Liver (tissue), 9 donors: ENCODE results near the gene GRIP1. TPM values are rescaled to one million over a fixed set of nuclear protein-coding genes. Genes with fewer than 3 reads are reported as not detected.
A peak's percentile ranks its signal among the peaks of the same experiment; 100 is the strongest.

Experiments
- DNase-seq: peaks from one replicate; pipeline ENCODE4 v3.0.0-alpha.2; 2017; ENCODE audit warnings: low spot score
- H3K27ac ChIP-seq, 2 donors: one replicate each; pipeline ENCODE4 v1.7.0; 2013; ENCODE audit warnings: inconsistent platforms in 2 of 2, low read length in 2 of 2, control low read depth in 1 of 2, low read depth in 1 of 2, mild to moderate bottlenecking in 1 of 2
- H3K27me3 ChIP-seq, 4 donors: one replicate each; pipeline versions ENCODE4 v1.6.1 to v1.7.0; 2013; ENCODE audit warnings: low read length in 3 of 4, inconsistent platforms in 1 of 4, mild to moderate bottlenecking in 1 of 4, moderate library complexity in 1 of 4; ENCODE audit not compliant: control insufficient read depth in 4 of 4, insufficient read depth in 4 of 4
- H3K36me3 ChIP-seq, 4 donors: one replicate each; pipeline versions ENCODE4 v1.6.1 to v1.7.0; 2013; ENCODE audit warnings: low read length in 3 of 4, mild to moderate bottlenecking in 3 of 4, low read depth in 1 of 4, moderate library complexity in 1 of 4; ENCODE audit not compliant: control insufficient read depth in 4 of 4, insufficient read depth in 3 of 4
- H3K4me1 ChIP-seq, 4 donors: one replicate each; pipeline versions ENCODE4 v1.6.1 to v1.7.0; 2013; ENCODE audit warnings: low read length in 3 of 4, mild to moderate bottlenecking in 3 of 4, moderate library complexity in 1 of 4; ENCODE audit not compliant: control insufficient read depth in 4 of 4, insufficient read depth in 4 of 4
- H3K4me3 ChIP-seq, 3 donors: one replicate each; pipeline versions ENCODE4 v1.6.1 to v1.7.0; 2013; ENCODE audit warnings: low read length in 3 of 3, control low read depth in 1 of 3, low read depth in 1 of 3, mild to moderate bottlenecking in 1 of 3
- H3K9ac ChIP-seq, 2 donors: one replicate each; pipeline ENCODE4 v1.7.0; 2013; ENCODE audit warnings: low read length in 2 of 2, mild to moderate bottlenecking in 2 of 2, moderate library complexity in 2 of 2, control low read depth in 1 of 2, low read depth in 1 of 2
- H3K9me3 ChIP-seq, 4 donors: one replicate each; pipeline versions ENCODE4 v1.6.1 to v1.7.0; 2013; ENCODE audit warnings: low read length in 3 of 4; ENCODE audit not compliant: control insufficient read depth in 4 of 4
- CTCF ChIP-seq: fragments of 150-350 bp; IDR thresholded peaks from 2 replicates; pipeline ENCODE4 v1.5.1; 2017; ENCODE audit warnings: improper control_type of control experiment, low read depth, low read length; ENCODE audit not compliant: missing input control
- EGR1 ChIP-seq, 2 donors: IDR thresholded peaks; 2 replicates each; pipeline ENCODE4 v1.6.1; 2016 to 2018; ENCODE audit warnings: antibody characterized with exemption in 2 of 2, low read depth in 2 of 2
- FOXA1 ChIP-seq: IDR thresholded peaks from 2 replicates; pipeline ENCODE4 v1.6.1; 2016; ENCODE audit warnings: antibody characterized with exemption
- FOXA2 ChIP-seq: IDR thresholded peaks from 2 replicates; pipeline ENCODE4 v1.6.1; 2016; ENCODE audit warnings: antibody characterized with exemption
- GABPA ChIP-seq, 2 donors: IDR thresholded peaks in 1 of 2; conservative IDR thresholded peaks in 1 of 2; 2 replicates each; pipeline ENCODE4 v1.6.1; 2016; ENCODE audit warnings: antibody characterized with exemption in 2 of 2, mild to moderate bottlenecking in 1 of 2, moderate library complexity in 1 of 2
- HNF4A ChIP-seq, 2 donors: conservative IDR thresholded peaks; 2 replicates each; pipeline ENCODE4 v1.6.1; 2016; ENCODE audit warnings: antibody characterized with exemption in 2 of 2, mild to moderate bottlenecking in 2 of 2
- HNF4G ChIP-seq: IDR thresholded peaks from 2 replicates; pipeline ENCODE4 v1.6.1; 2016; ENCODE audit warnings: antibody characterized with exemption
- JUND ChIP-seq, 2 donors: IDR thresholded peaks; 2 replicates each; pipeline ENCODE4 v1.6.1; 2016; ENCODE audit warnings: antibody characterized with exemption in 2 of 2
- MAX ChIP-seq: IDR thresholded peaks from 2 replicates; pipeline ENCODE4 v1.6.1; 2016; ENCODE audit warnings: antibody characterized with exemption
- NR2F2 ChIP-seq: IDR thresholded peaks from 2 replicates; pipeline ENCODE4 v1.6.1; 2016; ENCODE audit warnings: antibody characterized with exemption
- RAD21 ChIP-seq, 2 donors: IDR thresholded peaks; 2 replicates each; pipeline ENCODE4 v1.6.1; 2016; ENCODE audit warnings: antibody characterized with exemption in 2 of 2, mild to moderate bottlenecking in 2 of 2
- RXRA ChIP-seq, 2 donors: IDR thresholded peaks; 2 replicates each; pipeline ENCODE4 v1.6.1; 2017 to 2018; ENCODE audit warnings: antibody characterized with exemption in 2 of 2, mild to moderate bottlenecking in 1 of 2
- SP1 ChIP-seq: IDR thresholded peaks from 2 replicates; pipeline ENCODE4 v1.6.1; 2018; ENCODE audit warnings: antibody characterized with exemption, mild to moderate bottlenecking
- TAF1 ChIP-seq: conservative IDR thresholded peaks from 2 replicates; pipeline ENCODE4 v1.6.1; 2016; ENCODE audit warnings: antibody characterized with exemption, mild to moderate bottlenecking
- YY1 ChIP-seq: IDR thresholded peaks from 2 replicates; pipeline ENCODE4 v1.6.1; 2016; ENCODE audit warnings: antibody characterized with exemption, mild to moderate bottlenecking
- WGBS: extraction: QIAGEN DNeasy Blood & Tissue Kit; methylation state at CpG from one replicate; pipeline ENCODE4 v1.1.7; 2013; 5-methylcytosine and 5-hydroxymethylcytosine counted together
- polyA plus RNA-seq, 2 donors: library from polyadenylated mRNA; stranded (reverse) in 1 of 2; unstranded in 1 of 2; fragments of 200-250 nt in 1 of 2; fragments of >200 nt in 1 of 2; fragmentation: Nextera tagmentation in 1 of 2; extraction: Ambion mirVana in 1 of 2; gene quantifications; one replicate each; pipeline versions ENCODE4 v1.2.1 to v1.2.3, GENCODE V29; 2013 to 2015
- total RNA-seq, 2 donors: library from RNA; depleted of rRNA; stranded (reverse); fragments of >200 nt; gene quantifications; one replicate each; pipeline ENCODE4 v1.2.3, GENCODE V29; 2014
- TF ChIP-seq, protein P1 (sequence below): IDR thresholded peaks from 2 replicates; pipeline ENCODE4 v1.6.1; 2016; ENCODE audit warnings: antibody characterized with exemption, mild to moderate bottlenecking
- TF ChIP-seq, protein P2 (sequence below): IDR thresholded peaks from 2 replicates; pipeline ENCODE4 v1.6.1; 2016; ENCODE audit warnings: antibody characterized with exemption
- TF ChIP-seq, protein P3 (sequence below): IDR thresholded peaks from 2 replicates; pipeline ENCODE4 v1.6.1; 2016; ENCODE audit warnings: antibody characterized with exemption
- donor health status: healthy.
- donor health status: healthy.
- donor health status: healthy.
- donor health status: healthy.
- donor health status: healthy.

Gene GRIP1
- total and polyA plus RNA-seq, 4 donors = 0.05 to 1.5 (median 0.24) TPM

DNA sequence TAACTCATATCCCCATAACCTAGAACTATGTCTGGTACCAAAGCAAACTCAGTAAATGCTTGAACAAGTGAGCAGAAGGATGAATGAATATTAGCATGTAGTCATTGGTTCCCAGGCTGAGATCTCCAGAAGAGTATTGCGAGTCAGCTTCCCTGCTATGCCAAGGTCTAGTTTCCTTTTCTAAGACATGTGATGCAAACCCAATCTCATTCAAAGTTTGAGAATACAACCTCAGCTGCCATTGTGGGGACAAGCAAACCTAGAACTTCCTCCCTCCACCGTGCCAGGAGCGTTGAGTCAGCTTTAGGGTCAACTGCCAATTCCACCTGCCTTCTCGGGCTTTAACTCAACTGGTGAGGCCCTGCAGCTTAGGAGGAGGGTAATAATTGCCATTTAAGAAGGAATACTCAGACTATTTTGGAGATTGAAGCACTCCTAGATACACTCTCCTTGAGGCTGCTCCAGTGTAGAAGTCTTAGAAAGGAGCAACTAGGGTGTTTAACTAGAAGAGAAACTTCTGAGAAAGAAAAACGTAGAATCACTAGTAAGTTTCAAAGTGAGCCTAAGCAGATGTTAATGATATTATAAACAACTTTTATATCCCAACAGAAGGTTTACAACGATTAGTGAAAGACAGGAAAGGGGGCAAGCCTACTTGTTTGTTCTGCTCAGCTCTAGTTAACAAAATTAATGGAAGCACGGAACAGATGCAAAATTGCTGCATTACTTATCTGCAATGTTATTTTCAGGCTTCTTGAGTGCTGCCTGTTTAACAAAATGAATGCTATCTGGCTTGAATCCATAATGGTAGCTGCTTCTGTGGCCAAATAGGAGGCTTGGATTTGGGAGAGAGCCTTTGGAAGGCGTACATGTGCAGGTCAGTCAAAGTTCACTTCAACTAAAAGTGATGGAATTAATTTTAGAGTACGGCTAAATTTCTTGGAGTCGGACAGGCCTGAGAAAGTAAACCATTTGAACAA lies 279.7 kb downstream of the GRIP1 start:
- WGBS = 78% methylated on average over 10 of the region's 10 CpGs

GRCh38 chr12:66397574-66398290 lies 281.1 kb downstream of the GRIP1 start:
- no peak overlapping the region for H3K27ac ChIP-seq
- H3K4me3 ChIP-seq = no peak overlapping the region
- WGBS = 83% methylated on average over 5 of the region's 5 CpGs
- TF ChIP-seq YY1 = no peak
- TF ChIP-seq, protein P1, sequence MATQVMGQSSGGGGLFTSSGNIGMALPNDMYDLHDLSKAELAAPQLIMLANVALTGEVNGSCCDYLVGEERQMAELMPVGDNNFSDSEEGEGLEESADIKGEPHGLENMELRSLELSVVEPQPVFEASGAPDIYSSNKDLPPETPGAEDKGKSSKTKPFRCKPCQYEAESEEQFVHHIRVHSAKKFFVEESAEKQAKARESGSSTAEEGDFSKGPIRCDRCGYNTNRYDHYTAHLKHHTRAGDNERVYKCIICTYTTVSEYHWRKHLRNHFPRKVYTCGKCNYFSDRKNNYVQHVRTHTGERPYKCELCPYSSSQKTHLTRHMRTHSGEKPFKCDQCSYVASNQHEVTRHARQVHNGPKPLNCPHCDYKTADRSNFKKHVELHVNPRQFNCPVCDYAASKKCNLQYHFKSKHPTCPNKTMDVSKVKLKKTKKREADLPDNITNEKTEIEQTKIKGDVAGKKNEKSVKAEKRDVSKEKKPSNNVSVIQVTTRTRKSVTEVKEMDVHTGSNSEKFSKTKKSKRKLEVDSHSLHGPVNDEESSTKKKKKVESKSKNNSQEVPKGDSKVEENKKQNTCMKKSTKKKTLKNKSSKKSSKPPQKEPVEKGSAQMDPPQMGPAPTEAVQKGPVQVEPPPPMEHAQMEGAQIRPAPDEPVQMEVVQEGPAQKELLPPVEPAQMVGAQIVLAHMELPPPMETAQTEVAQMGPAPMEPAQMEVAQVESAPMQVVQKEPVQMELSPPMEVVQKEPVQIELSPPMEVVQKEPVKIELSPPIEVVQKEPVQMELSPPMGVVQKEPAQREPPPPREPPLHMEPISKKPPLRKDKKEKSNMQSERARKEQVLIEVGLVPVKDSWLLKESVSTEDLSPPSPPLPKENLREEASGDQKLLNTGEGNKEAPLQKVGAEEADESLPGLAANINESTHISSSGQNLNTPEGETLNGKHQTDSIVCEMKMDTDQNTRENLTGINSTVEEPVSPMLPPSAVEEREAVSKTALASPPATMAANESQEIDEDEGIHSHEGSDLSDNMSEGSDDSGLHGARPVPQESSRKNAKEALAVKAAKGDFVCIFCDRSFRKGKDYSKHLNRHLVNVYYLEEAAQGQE = no peak
- TF ChIP-seq, protein P2, sequence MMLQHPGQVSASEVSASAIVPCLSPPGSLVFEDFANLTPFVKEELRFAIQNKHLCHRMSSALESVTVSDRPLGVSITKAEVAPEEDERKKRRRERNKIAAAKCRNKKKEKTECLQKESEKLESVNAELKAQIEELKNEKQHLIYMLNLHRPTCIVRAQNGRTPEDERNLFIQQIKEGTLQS = no peak
- no peak for TF ChIP-seq RAD21 (IDR thresholded peaks at IDR 0.05)
- no peak for TF ChIP-seq EGR1 (IDR thresholded peaks at IDR 0.05; ENCODE audit: low read depth in 2 of 2)
- TF ChIP-seq GABPA (IDR thresholded peaks at IDR 0.05 in 1 of 2, conservative IDR thresholded peaks at IDR 0.05 in 1 of 2) = no peak
- no peak overlapping the region for H3K9ac ChIP-seq
- no peaks in the 10 kb centered on the region for H3K4me1 ChIP-seq
- no peak for DNase-seq
- H3K27me3 ChIP-seq = no peaks in the 10 kb centered on the region
- no peaks in the 10 kb centered on the region for H3K9me3 ChIP-seq
- H3K36me3 ChIP-seq = no peaks in the 10 kb centered on the region

More for the DNA sequence above, 279.7 kb downstream of the GRIP1 start:
- no peaks in the 10 kb centered on the region for H3K36me3 ChIP-seq
- no peak overlapping the region for H3K4me3 ChIP-seq
- H3K27ac ChIP-seq = no peak overlapping the region
- H3K27me3 ChIP-seq = no peaks in the 10 kb centered on the region
- H3K4me1 ChIP-seq = no peaks in the 10 kb centered on the region
- no peaks in the 10 kb centered on the region for H3K9me3 ChIP-seq
- TF ChIP-seq RXRA (IDR thresholded peaks at IDR 0.05) (peak in 1 of 2 donors; percentile 6), NR2F2 (peak; percentile 13), FOXA1 (no peak)
- no peak overlapping the region for H3K9ac ChIP-seq
- no peak for DNase-seq

GRCh38 chr12:66393890-66394289 lies 285.0 kb downstream of the GRIP1 start:
- H3K36me3 ChIP-seq = no peaks in the 10 kb centered on the region
- no peak overlapping the region for H3K4me3 ChIP-seq
- no peaks in the 10 kb centered on the region for H3K9me3 ChIP-seq
- no peak for DNase-seq
- WGBS = 49% methylated on average over 5 of the region's 5 CpGs
- no peak overlapping the region for H3K27ac ChIP-seq
- H3K9ac ChIP-seq = no peak overlapping the region
- no peaks in the 10 kb centered on the region for H3K27me3 ChIP-seq
- no peaks in the 10 kb centered on the region for H3K4me1 ChIP-seq
- TF ChIP-seq JUND (IDR thresholded peaks at IDR 0.05) = no peak
- TF ChIP-seq MAX = no peak
- TF ChIP-seq EGR1 (IDR thresholded peaks at IDR 0.05; ENCODE audit: low read depth in 2 of 2) = no peak
- TF ChIP-seq, protein P3, sequence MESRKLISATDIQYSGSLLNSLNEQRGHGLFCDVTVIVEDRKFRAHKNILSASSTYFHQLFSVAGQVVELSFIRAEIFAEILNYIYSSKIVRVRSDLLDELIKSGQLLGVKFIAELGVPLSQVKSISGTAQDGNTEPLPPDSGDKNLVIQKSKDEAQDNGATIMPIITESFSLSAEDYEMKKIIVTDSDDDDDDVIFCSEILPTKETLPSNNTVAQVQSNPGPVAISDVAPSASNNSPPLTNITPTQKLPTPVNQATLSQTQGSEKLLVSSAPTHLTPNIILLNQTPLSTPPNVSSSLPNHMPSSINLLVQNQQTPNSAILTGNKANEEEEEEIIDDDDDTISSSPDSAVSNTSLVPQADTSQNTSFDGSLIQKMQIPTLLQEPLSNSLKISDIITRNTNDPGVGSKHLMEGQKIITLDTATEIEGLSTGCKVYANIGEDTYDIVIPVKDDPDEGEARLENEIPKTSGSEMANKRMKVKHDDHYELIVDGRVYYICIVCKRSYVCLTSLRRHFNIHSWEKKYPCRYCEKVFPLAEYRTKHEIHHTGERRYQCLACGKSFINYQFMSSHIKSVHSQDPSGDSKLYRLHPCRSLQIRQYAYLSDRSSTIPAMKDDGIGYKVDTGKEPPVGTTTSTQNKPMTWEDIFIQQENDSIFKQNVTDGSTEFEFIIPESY = no peak
- no peak for TF ChIP-seq FOXA2
- TF ChIP-seq HNF4G = no peak
- TF ChIP-seq YY1 = no peak
- no peak for TF ChIP-seq NR2F2
- TF ChIP-seq HNF4A (conservative IDR thresholded peaks at IDR 0.05) = no peak
- no peak for TF ChIP-seq SP1
- TF ChIP-seq, protein P2 = no peak
- no peak for TF ChIP-seq CTCF
- TF ChIP-seq RXRA (IDR thresholded peaks at IDR 0.05) = no peak
- no peak for TF ChIP-seq TAF1
- no peak for TF ChIP-seq GABPA (IDR thresholded peaks at IDR 0.05 in 1 of 2, conservative IDR thresholded peaks at IDR 0.05 in 1 of 2)
